Caco-2 (cell line): ENCODE measurements around the gene SOD3. TPM values are rescaled to one million over a fixed set of nuclear protein-coding genes. Genes with fewer than 3 reads are reported as not detected.
A peak's percentile ranks its signal among the peaks of the same experiment; 100 is the strongest.

Source experiments
- BruUV-seq: library from RNA; stranded (reverse); fragments of 400-500 nt; replicated peaks from 2 replicates; lab custom pipeline; 2021; lab: Mats Ljungman, UMichigan
- CTCF ChIA-PET: fragments of 300-600 bp; sonication (Branson Sonifier 250); formaldehyde crosslinking; loops from one replicate; lab custom pipeline; 2022; ENCODE audit warnings: antibody characterized with exemption; lab: Charles Lee
- POLR2A ChIA-PET: fragments of 300-600 bp; sonication (Branson Sonifier 250); formaldehyde crosslinking; loops from one replicate; lab custom pipeline; 2022; ENCODE audit warnings: antibody characterized with exemption; lab: Charles Lee
- DNase-seq, 2 experiments: peaks; one replicate each; pipeline versions ENCODE4 v3.0.0 to v3.0.0-alpha.2; 2020 to 2022
- H3K27me3 ChIP-seq: replicated peaks from 2 replicates; pipeline ENCODE4 v1.6.0; 2011; ENCODE audit warnings: low read length; ENCODE audit not compliant: control insufficient read depth, insufficient read depth
- H3K36me3 ChIP-seq: 2 replicates; pipeline ENCODE4 v1.5.1; 2011; ENCODE audit warnings: low read length; ENCODE audit not compliant: control insufficient read depth, insufficient read depth
- H3K4me1 ChIP-seq: fragments of 250-450 bp; sonication (Bioruptor Pico); 2 replicates; pipeline ENCODE4 v1.5.1; 2020; ENCODE audit warnings: mild to moderate bottlenecking
- H3K4me3 ChIP-seq: 2 replicates; pipeline ENCODE4 v1.5.1; 2011; ENCODE audit warnings: low read depth, mild to moderate bottlenecking, control low read depth, low read length
- H3K9me3 ChIP-seq: fragments of 250-450 bp; sonication (Bioruptor Pico); 2 replicates; pipeline ENCODE4 v1.5.1; 2020; ENCODE audit warnings: mild to moderate bottlenecking, moderate library complexity
- H3K27ac Mint-ChIP-seq: one replicate; pipeline ENCODE4 v1.8.0; 2022; ENCODE audit warnings: mixed read lengths; ENCODE audit not compliant: unreplicated experiment
- H3K27me3 Mint-ChIP-seq: one replicate; pipeline ENCODE4 v1.8.0; 2022; ENCODE audit warnings: mixed read lengths; ENCODE audit not compliant: insufficient read depth, unreplicated experiment
- H3K36me3 Mint-ChIP-seq: one replicate; pipeline ENCODE4 v1.8.0; 2022; ENCODE audit warnings: mild to moderate bottlenecking, mixed read lengths; ENCODE audit not compliant: insufficient read depth, unreplicated experiment
- H3K4me1 Mint-ChIP-seq: one replicate; pipeline ENCODE4 v1.8.0; 2022; ENCODE audit warnings: low read depth, mixed read lengths; ENCODE audit not compliant: unreplicated experiment
- H3K4me3 Mint-ChIP-seq: one replicate; pipeline ENCODE4 v1.8.0; 2022; ENCODE audit warnings: mild to moderate bottlenecking, moderate library complexity, mixed read lengths; ENCODE audit not compliant: unreplicated experiment
- H3K9me3 Mint-ChIP-seq: one replicate; pipeline ENCODE4 v1.8.0; 2022; ENCODE audit warnings: mixed read lengths; ENCODE audit not compliant: unreplicated experiment
- intact Hi-C: fragments of 100-400 bp; cut with micrococcal nuclease; formaldehyde crosslinking; loops from one replicate; pipeline ENCODE4 v1.10.0; 2022; ENCODE audit not compliant: unreplicated experiment
- total RNA-seq: library from RNA; stranded (reverse); gene quantifications from 2 replicates; pipeline ENCODE4 v1.2.3, GENCODE V29; 2022
- TF ChIP-seq, protein P1 (sequence below), 2 experiments: fragments of 200-600 bp in 1 of 2; IDR thresholded peaks; 1 replicate in 1 of 2; 2 replicates in 1 of 2; pipeline versions ENCODE4 v1.5.1 to v1.8.0; 2011 to 2022; ENCODE audit warnings: antibody characterized with exemption in 1 of 2, control low read depth in 1 of 2, inconsistent platforms in 1 of 2, low read depth in 1 of 2, low read length in 1 of 2, mild to moderate bottlenecking in 1 of 2, moderate library complexity in 1 of 2; ENCODE audit not compliant: insufficient read depth in 1 of 2, severe bottlenecking in 1 of 2, unreplicated experiment in 1 of 2

SOD3 gene
- total RNA-seq, 1 experiment from 2014 or later, result 6.6 TPM

DNA sequence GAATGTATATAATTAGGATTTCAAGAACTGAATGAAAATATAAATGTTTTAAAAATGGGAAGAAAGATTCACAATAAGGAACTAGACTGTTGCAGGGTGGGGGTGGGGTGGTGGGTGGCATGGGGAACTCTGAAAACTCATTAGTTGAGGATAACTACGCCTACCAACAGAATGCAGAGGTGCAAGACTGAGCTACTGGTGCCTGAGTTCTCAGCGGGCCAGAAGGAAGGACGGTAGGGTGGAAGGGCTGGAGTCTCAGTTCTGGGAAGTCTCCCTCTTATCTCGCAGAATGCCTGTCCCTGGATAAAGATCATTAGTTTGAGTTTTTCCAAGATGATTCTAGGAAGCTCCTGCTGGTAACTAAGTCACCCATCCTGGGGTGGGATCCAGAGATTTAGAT lies 1.3 kb upstream of the SOD3 start:
- H3K9me3 Mint-ChIP-seq, result no peaks in the 10 kb centered on the region
- Histone ChIP-seq H3K27me3 (no peaks in the 10 kb centered on the region), H3K4me1 (peaks cover 18% of the 10 kb centered on the region), H3K9me3 (no peaks in the 10 kb centered on the region), H3K36me3 (no peaks in the 10 kb centered on the region), H3K4me3 (no peak overlapping the region)
- no peaks in the 10 kb centered on the region for H3K36me3 Mint-ChIP-seq
- TF ChIP-seq, protein P1, sequence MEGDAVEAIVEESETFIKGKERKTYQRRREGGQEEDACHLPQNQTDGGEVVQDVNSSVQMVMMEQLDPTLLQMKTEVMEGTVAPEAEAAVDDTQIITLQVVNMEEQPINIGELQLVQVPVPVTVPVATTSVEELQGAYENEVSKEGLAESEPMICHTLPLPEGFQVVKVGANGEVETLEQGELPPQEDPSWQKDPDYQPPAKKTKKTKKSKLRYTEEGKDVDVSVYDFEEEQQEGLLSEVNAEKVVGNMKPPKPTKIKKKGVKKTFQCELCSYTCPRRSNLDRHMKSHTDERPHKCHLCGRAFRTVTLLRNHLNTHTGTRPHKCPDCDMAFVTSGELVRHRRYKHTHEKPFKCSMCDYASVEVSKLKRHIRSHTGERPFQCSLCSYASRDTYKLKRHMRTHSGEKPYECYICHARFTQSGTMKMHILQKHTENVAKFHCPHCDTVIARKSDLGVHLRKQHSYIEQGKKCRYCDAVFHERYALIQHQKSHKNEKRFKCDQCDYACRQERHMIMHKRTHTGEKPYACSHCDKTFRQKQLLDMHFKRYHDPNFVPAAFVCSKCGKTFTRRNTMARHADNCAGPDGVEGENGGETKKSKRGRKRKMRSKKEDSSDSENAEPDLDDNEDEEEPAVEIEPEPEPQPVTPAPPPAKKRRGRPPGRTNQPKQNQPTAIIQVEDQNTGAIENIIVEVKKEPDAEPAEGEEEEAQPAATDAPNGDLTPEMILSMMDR (IDR thresholded peaks at IDR 0.05; ENCODE audit: insufficient read depth in 1 of 2, low read depth in 1 of 2, low read length in 1 of 2, severe bottlenecking in 1 of 2, unreplicated experiment in 1 of 2), result no peak
- ChIA-PET CTCF (interaction anchor here (0.6 to 1.7 kb wide), 3 partner anchors 11 to 72 kb away, joined by 3 to 4 read pairs (median 4); no protein-coding TSS in a partner anchor), POLR2A (no interaction called here)
- peaks cover 14% of the 10 kb centered on the region for H3K4me1 Mint-ChIP-seq
- no peak overlapping the region for H3K27ac Mint-ChIP-seq
- BruUV-seq, result no TSS peak
- intact Hi-C loops, result loop anchor here (5.0 to 10.0 kb wide), 2 partner anchors 209 to 307 kb away; partner anchors contain the start of gene DHX15
- no peak overlapping the region for H3K4me3 Mint-ChIP-seq
- H3K27me3 Mint-ChIP-seq, result no peaks in the 10 kb centered on the region
- no peak for DNase-seq

DNA sequence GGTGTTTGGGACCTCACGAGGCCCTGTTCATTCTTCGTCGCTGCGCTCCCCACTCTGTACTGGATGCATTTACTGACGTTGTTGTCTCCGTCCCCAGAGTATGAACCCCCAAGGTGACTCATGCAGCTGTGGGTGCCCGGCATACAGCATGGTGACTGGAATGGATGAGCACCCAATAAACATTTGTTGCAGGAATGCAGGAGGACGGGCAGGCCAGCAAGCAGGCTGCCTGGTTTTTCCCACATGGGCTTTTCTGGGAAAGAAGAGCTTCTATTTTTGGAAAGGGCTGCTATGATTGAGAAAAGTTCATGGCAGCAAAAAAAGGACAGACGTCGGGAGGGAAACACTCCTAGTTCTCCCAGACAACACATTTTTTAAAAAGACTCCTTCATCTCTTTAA lies 893 bp upstream of the SOD3 start:
- Mint-ChIP-seq H3K27ac (no peak overlapping the region), H3K9me3 (no peaks in the 10 kb centered on the region), H3K4me3 (peak overlapping the region; percentile 63), H3K27me3 (no peaks in the 10 kb centered on the region), H3K36me3 (no peaks in the 10 kb centered on the region), H3K4me1 (peaks cover 14% of the 10 kb centered on the region)
- TF ChIP-seq, protein P1 (IDR thresholded peaks at IDR 0.05; ENCODE audit: insufficient read depth in 1 of 2, low read depth in 1 of 2, low read length in 1 of 2, severe bottlenecking in 1 of 2, unreplicated experiment in 1 of 2), result no peak
- H3K4me1 ChIP-seq, result peaks cover 18% of the 10 kb centered on the region
- BruUV-seq, result no TSS peak
- no peaks in the 10 kb centered on the region for H3K9me3 ChIP-seq
- ChIA-PET POLR2A (no interaction called here), CTCF (no interaction called here)
- H3K27me3 ChIP-seq, result no peaks in the 10 kb centered on the region
- H3K36me3 ChIP-seq, result no peaks in the 10 kb centered on the region
- intact Hi-C loops, result loop anchor here (5.0 to 10.0 kb wide), 2 partner anchors 210 to 307 kb away; partner anchors contain the start of gene DHX15
- DNase-seq, result no peak
- no peak overlapping the region for H3K4me3 ChIP-seq

DNA sequence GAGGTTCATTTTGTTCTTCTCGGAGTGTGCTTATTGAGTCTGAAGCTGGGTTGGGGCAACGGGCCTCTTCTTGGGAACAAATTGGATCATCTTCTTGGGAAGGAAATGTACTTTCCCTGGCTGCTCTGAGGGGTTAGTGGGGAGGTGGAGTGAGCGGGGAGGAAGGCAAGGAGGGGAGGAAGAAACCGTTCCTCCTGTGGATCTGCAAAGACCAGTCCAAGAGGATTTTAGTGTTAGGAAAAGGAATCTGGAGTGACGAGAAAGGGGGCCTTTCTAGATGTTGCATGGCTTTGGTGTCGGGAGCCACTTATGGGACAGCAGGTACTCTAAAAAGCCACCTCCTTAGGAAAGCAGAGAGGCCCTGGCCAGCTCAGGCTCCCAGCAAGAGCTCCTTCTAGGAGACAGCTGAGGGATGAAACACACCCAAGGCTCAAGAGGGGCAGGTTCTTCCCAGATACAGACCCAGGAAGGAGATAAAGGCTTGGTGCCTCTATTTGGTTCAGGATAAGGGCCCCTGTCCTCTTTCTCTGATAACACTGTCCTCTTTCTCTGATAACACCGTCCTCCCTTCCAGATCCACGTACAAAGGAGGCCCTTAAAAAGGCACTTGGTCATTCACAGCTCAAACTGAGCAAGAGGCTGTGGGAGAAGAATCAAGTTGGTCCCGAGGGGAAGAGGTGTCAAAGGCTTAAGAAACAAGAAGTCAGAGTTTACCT lies 451 bp downstream of the SOD3 start:
- Histone ChIP-seq H3K4me1 (peaks cover 18% of the 10 kb centered on the region), H3K4me3 (peak overlapping the region; percentile 15; the same call in 1 of the 2 replicates), H3K27me3 (no peaks in the 10 kb centered on the region), H3K36me3 (no peaks in the 10 kb centered on the region), H3K9me3 (no peaks in the 10 kb centered on the region)
- TSS peak; percentile 67 for BruUV-seq
- H3K9me3 Mint-ChIP-seq, result no peaks in the 10 kb centered on the region
- no peaks in the 10 kb centered on the region for H3K27me3 Mint-ChIP-seq
- peak overlapping the region; percentile 82 for H3K27ac Mint-ChIP-seq
- ChIA-PET POLR2A (no interaction called here), CTCF (no interaction called here)
- DNase-seq, result peak in 1 of 2 experiments; percentile 1
- H3K4me3 Mint-ChIP-seq, result peak overlapping the region; percentile 63
- intact Hi-C loops, result loop anchor here (10.0 kb wide), 1 partner anchor 211 kb away; the partner anchor contains the start of gene DHX15
- H3K36me3 Mint-ChIP-seq, result no peaks in the 10 kb centered on the region
- TF ChIP-seq, protein P1 (IDR thresholded peaks at IDR 0.05; ENCODE audit: insufficient read depth in 1 of 2, low read depth in 1 of 2, low read length in 1 of 2, severe bottlenecking in 1 of 2, unreplicated experiment in 1 of 2), result no peak
- peaks cover 14% of the 10 kb centered on the region for H3K4me1 Mint-ChIP-seq
